PFSK-1 (cell line): Measurements from ENCODE around the gene PIF1.

Experiments
- FOXP2 ChIP-seq: optimal IDR thresholded peaks from 2 replicates; pipeline ENCODE3; 2011; ENCODE audit warnings: borderline replicate concordance, control low read depth, inconsistent platforms; ENCODE audit not compliant: insufficient read depth; ENCODE audit errors: extremely low read length, extremely low read depth
- POLR2AphosphoS5 ChIP-seq: IDR thresholded peaks from 2 replicates; pipeline ENCODE4 v1.6.1; 2012; ENCODE audit warnings: low read depth, mild to moderate bottlenecking, control low read depth, low read length, moderate library complexity
- SIN3A ChIP-seq: IDR thresholded peaks from 2 replicates; pipeline ENCODE4 v1.6.1; 2012; ENCODE audit warnings: mild to moderate bottlenecking, low read length, moderate library complexity, borderline replicate concordance; ENCODE audit not compliant: insufficient read depth
- TAF1 ChIP-seq: IDR thresholded peaks from 2 replicates; pipeline ENCODE4 v1.6.1; 2012; ENCODE audit warnings: low read length, control low read depth, borderline replicate concordance; ENCODE audit not compliant: insufficient read depth
- TF ChIP-seq, protein P1 (sequence below), 2 experiments: IDR thresholded peaks; 2 replicates each; pipeline versions ENCODE4 v1.6.1 to v1.8.0; 2011 to 2012; ENCODE audit warnings: low read depth in 2 of 2, low read length in 2 of 2, control low read depth in 1 of 2, inconsistent platforms in 1 of 2, mild to moderate bottlenecking in 1 of 2, moderate library complexity in 1 of 2; ENCODE audit not compliant: insufficient read depth in 1 of 2

The PIF1 gene

DNA sequence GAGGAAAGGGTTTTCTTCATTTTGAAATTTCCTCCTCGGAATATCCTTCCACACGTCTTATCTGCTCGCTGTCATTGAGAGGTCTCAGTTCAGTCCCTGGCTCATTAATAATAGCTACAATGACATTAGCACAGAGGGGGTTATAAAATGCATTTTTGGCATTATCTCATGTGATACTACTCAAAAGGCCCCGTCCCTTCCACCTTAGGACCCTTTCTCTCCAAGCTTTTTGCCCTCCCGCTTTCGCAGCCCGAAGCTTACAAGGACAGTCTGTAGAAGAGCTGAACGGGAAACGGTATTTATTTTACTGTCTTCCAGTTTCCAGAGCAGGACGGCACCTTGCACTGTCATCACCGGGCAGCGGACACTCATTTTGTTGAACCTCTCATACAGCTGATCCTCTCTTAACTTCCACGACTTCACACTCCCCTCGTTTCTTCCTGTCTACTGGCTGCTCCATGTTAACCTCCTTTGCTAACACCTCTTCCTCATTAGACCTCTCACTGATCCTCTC, 10.6 kb upstream of the PIF1 start:
- TF ChIP-seq TAF1, result 0 out of 2 replicates have a peak, but pooled peaks have one; percentile 34
- TF ChIP-seq, protein P1, sequence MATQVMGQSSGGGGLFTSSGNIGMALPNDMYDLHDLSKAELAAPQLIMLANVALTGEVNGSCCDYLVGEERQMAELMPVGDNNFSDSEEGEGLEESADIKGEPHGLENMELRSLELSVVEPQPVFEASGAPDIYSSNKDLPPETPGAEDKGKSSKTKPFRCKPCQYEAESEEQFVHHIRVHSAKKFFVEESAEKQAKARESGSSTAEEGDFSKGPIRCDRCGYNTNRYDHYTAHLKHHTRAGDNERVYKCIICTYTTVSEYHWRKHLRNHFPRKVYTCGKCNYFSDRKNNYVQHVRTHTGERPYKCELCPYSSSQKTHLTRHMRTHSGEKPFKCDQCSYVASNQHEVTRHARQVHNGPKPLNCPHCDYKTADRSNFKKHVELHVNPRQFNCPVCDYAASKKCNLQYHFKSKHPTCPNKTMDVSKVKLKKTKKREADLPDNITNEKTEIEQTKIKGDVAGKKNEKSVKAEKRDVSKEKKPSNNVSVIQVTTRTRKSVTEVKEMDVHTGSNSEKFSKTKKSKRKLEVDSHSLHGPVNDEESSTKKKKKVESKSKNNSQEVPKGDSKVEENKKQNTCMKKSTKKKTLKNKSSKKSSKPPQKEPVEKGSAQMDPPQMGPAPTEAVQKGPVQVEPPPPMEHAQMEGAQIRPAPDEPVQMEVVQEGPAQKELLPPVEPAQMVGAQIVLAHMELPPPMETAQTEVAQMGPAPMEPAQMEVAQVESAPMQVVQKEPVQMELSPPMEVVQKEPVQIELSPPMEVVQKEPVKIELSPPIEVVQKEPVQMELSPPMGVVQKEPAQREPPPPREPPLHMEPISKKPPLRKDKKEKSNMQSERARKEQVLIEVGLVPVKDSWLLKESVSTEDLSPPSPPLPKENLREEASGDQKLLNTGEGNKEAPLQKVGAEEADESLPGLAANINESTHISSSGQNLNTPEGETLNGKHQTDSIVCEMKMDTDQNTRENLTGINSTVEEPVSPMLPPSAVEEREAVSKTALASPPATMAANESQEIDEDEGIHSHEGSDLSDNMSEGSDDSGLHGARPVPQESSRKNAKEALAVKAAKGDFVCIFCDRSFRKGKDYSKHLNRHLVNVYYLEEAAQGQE (IDR thresholded peaks at IDR 0.05; ENCODE audit: insufficient read depth in 1 of 2, low read depth in 2 of 2, low read length in 2 of 2), result no peak

DNA sequence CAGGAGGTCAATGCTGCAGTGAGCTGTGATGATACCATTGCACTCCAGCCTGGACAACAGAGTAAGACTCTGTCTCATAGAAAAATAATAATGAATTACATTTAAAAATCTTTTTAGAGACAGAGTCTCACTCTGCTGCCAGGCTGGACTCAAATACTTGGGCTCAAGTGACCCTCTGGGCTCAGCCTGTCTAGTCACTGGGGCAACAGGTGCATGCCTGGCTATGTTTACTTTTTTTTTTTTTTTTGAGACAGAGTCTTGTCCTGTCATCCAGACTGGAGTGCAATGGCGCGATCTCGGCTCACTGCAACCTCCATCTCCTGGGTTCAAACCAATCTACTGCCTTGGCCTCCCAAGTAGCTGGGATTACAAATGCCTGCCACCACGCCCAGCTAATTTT, 8.2 kb upstream of the PIF1 start:
- TF ChIP-seq TAF1, result no peak
- TF ChIP-seq, protein P1 (IDR thresholded peaks at IDR 0.05; ENCODE audit: insufficient read depth in 1 of 2, low read depth in 2 of 2, low read length in 2 of 2), result no peak
- TF ChIP-seq FOXP2, result no peak
- no peak for TF ChIP-seq POLR2AphosphoS5
- no peak for TF ChIP-seq SIN3A

DNA sequence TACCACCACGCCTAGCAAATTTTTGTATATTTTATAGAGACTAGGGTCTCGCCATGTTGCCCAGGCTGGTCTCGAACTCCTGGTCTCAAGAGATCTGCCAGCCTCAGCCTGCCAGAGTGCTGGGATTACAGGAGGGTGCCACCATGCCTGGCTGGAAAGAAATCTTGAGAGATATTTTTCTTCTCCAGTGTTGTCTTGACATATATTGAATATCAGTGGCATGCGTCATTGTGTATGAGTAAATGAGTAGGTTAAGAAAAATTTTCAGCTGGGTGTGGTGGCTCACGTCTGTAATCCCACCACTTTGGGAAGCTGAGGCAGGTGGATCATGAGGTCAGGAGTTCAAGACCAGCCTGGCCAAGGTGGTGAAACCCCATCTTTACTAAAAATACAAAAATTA, 3.5 kb upstream of the PIF1 start:
- TF ChIP-seq SIN3A (no peak), FOXP2 (no peak), TAF1 (no peak), POLR2AphosphoS5 (no peak)
- TF ChIP-seq, protein P1 (IDR thresholded peaks at IDR 0.05; ENCODE audit: insufficient read depth in 1 of 2, low read depth in 2 of 2, low read length in 2 of 2), result no peak

DNA sequence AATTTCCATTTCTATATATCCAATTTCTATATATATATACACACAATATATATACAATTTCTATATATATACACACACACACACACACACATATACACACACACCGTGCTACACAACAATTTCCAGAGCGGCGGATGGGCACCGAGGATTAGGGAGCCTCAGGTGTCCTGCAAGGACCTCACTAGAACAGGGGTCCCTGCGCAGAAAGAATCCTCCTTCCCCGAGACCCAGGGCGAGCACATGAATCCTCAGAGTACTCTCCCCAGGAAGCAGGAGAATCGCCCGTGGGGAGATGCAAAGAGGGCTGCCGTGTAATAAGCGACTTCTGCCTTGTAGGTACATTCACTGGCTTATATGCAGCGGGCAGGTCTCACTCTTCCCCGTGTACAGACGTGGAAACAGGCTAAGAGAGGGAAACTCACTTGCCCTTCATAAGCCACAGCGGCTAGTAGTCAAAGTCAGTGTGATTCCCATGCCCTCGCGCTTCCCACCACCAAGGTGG, 467 bp downstream of the PIF1 start:
- TF ChIP-seq, protein P1 (IDR thresholded peaks at IDR 0.05; ENCODE audit: insufficient read depth in 1 of 2, low read depth in 2 of 2, low read length in 2 of 2), result no peak
- TF ChIP-seq TAF1 (no peak), SIN3A (no peak), POLR2AphosphoS5 (no peak), FOXP2 (no peak)

DNA sequence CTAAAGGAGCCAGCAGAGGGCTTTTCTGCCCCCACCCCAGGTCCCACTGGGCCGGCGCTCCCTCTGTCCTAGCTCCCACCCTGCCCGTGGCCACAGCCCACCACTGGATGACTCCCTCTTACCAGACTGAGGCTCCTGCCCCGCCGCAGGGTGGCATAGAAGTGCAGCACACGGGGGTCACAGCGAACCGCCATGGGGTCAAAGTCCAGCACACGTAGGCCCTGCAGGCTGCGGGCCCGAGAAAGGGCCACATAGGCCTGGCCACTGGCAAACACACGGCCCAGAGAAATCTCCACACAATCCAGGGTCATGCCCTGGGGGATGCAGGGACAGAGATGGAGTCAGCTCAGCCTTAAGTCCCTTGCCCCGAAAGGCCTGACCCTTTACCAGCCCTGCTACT, 9.0 kb downstream of the PIF1 start:
- TF ChIP-seq FOXP2 (no peak), SIN3A (no peak), TAF1 (no peak), POLR2AphosphoS5 (no peak)
- TF ChIP-seq, protein P1 (IDR thresholded peaks at IDR 0.05; ENCODE audit: insufficient read depth in 1 of 2, low read depth in 2 of 2, low read length in 2 of 2), result no peak
